GM12878 (cell line): Measurements from ENCODE around the gene USF3. TPM values are rescaled to one million over a fixed set of nuclear protein-coding genes. Genes with fewer than 3 reads are reported as not detected.

Experiments
- ATF2 ChIP-seq: IDR thresholded peaks from 2 replicates; pipeline ENCODE4 v1.6.1; 2012; ENCODE audit warnings: low read length, inconsistent platforms
- BCL11A ChIP-seq: IDR thresholded peaks from 2 replicates; pipeline ENCODE4 v1.6.1; 2011; ENCODE audit warnings: low read depth, low read length
- CREM ChIP-seq: IDR thresholded peaks from 2 replicates; pipeline ENCODE4 v1.6.1; 2014; ENCODE audit warnings: antibody characterized with exemption, low read depth
- EED ChIP-seq: sonication (generic); IDR thresholded peaks from 2 replicates; pipeline ENCODE4 v1.6.1; 2016; ENCODE audit warnings: antibody characterized with exemption, low read depth
- EZH2 ChIP-seq: IDR thresholded peaks from 2 replicates; pipeline ENCODE4 v1.6.1; 2012; ENCODE audit warnings: low read depth, mild to moderate bottlenecking, control low read depth, inconsistent platforms, low read length, borderline replicate concordance; ENCODE audit not compliant: control insufficient read depth
- FOXM1 ChIP-seq: IDR thresholded peaks from 2 replicates; pipeline ENCODE4 v1.6.1; 2012; ENCODE audit warnings: low read depth, mild to moderate bottlenecking, inconsistent platforms, low read length, moderate library complexity
- HCFC1 ChIP-seq: fragments of 150-350 bp; IDR thresholded peaks from 2 replicates; pipeline ENCODE4 v1.6.1; 2014; ENCODE audit warnings: low read length
- HDAC6 ChIP-seq: fragments of 200-600 bp; sonication (generic); IDR thresholded peaks from one replicate; pipeline ENCODE4 v1.8.0; 2017; ENCODE audit warnings: antibody characterized with exemption; ENCODE audit not compliant: unreplicated experiment
- HSF1 ChIP-seq: fragments of 150-350 bp; IDR thresholded peaks from 2 replicates; pipeline ENCODE4 v1.6.1; 2014; ENCODE audit warnings: mild to moderate bottlenecking, low read depth, low read length
- IKZF2 ChIP-seq, 2 experiments: fragments of 450-650 bp; IDR thresholded peaks; 2 replicates each; pipeline ENCODE4 v1.6.1; 2017; ENCODE audit warnings: mild to moderate bottlenecking in 2 of 2, moderate library complexity in 2 of 2
- IRF5 ChIP-seq: fragments of 450-650 bp; IDR thresholded peaks from 2 replicates; pipeline ENCODE4 v1.6.1; 2017; ENCODE audit warnings: borderline replicate concordance
- NBN ChIP-seq: fragments of 450-650 bp; IDR thresholded peaks from 2 replicates; pipeline ENCODE4 v1.6.1; 2016
- NFYA ChIP-seq: IDR thresholded peaks from 2 replicates; pipeline ENCODE4 v1.6.1; 2011; ENCODE audit warnings: low read depth, mild to moderate bottlenecking, low read length, improper control_type of control experiment, borderline replicate concordance
- NR2C2 ChIP-seq: IDR thresholded peaks from 2 replicates; pipeline ENCODE4 v1.6.1; 2011; ENCODE audit warnings: borderline replicate concordance, low read depth; ENCODE audit not compliant: control insufficient read depth, insufficient read length
- NRF1 ChIP-seq: conservative IDR thresholded peaks from 2 replicates; pipeline ENCODE4 v1.6.1; 2011; ENCODE audit warnings: mild to moderate bottlenecking, low read depth, low read length, improper control_type of control experiment
- PAX5 ChIP-seq: IDR thresholded peaks from 2 replicates; pipeline ENCODE4 v1.6.1; 2011; ENCODE audit warnings: low read depth, low read length, borderline replicate concordance
- PRDM15 ChIP-seq: fragments of 450-650 bp; formaldehyde crosslinking; IDR thresholded peaks from 2 replicates; pipeline ENCODE4 v1.4.0; 2020; ENCODE audit warnings: mild to moderate bottlenecking, moderate library complexity
- RB1 ChIP-seq: fragments of 450-650 bp; formaldehyde crosslinking; IDR thresholded peaks from 2 replicates; pipeline ENCODE4 v1.6.1; 2017; ENCODE audit warnings: mild to moderate bottlenecking, borderline replicate concordance
- RFX5 ChIP-seq: IDR thresholded peaks from 2 replicates; pipeline ENCODE4 v1.6.1; 2011; ENCODE audit warnings: low read depth, low read length, improper control_type of control experiment
- SPI1 ChIP-seq: IDR thresholded peaks from 2 replicates; pipeline ENCODE4 v1.6.1; 2011; ENCODE audit warnings: low read depth, mild to moderate bottlenecking, low read length, moderate library complexity, borderline replicate concordance; ENCODE audit not compliant: insufficient read depth
- TARDBP ChIP-seq: IDR thresholded peaks from 2 replicates; pipeline ENCODE4 v1.6.1; 2016; ENCODE audit warnings: borderline replicate concordance
- USF1 ChIP-seq: IDR thresholded peaks from 2 replicates; pipeline ENCODE4 v1.6.1; 2011; ENCODE audit warnings: borderline replicate concordance, low read depth, mild to moderate bottlenecking, moderate library complexity, mixed read lengths, low read length; ENCODE audit not compliant: insufficient read depth; ENCODE audit errors: extremely low read length
- polyA plus RNA-seq, 11 experiments: library from polyadenylated mRNA; depleted of rRNA in 4 of 11; unstranded in 6 of 11; stranded (reverse) in 5 of 11; fragments of >200 nt; fragmentation: Nextera tagmentation in 4 of 11; fragmentation: Illumina TruSeq in 1 of 11; extraction: Ambion mirVana in 4 of 11; extraction: Trizol in 1 of 11; gene quantifications; 1 replicate in 1 of 11; 2 replicates in 10 of 11; pipeline versions ENCODE4 v1.2.1 to v1.2.3, GENCODE V29; 2011 to 2016; ENCODE audit warnings: inconsistent platforms in 2 of 11, missing spikeins in 2 of 11, low read depth in 1 of 11
- total RNA-seq, 4 experiments: library from RNA; depleted of rRNA in 3 of 4; stranded (reverse); fragments of >200 nt in 3 of 4; fragmentation: Illumina TruSeq in 1 of 4; extraction: Trizol in 1 of 4; gene quantifications; 2 replicates each; pipeline versions ENCODE4 v1.2.1 to v1.2.3, GENCODE V29; 2013 to 2021

Gene USF3
- total and polyA plus RNA-seq, 10 of the 15 experiments (the other 5 are each of a cell fraction or from before 2014, with no cell fraction given) = 3.1 to 15.9 (median 7.8) TPM

- TF ChIP-seq TARDBP (no peak), PAX5 (0 out of 2 replicates have a peak, but pooled peaks have one; percentile 28), PRDM15 (no peak), IKZF2 (IDR thresholded peaks at IDR 0.05) (peak; percentile 39 to 47; a peak in 2 of 4 replicates), RB1 (no peak), USF1 (no peak), NRF1 (no peak), NBN (no peak), HDAC6 (no peak), IRF5 (no peak), SPI1 (peak; percentile 62), CREM (peak; percentile 36; the same call in 1 of the 2 replicates), RFX5 (no peak), BCL11A (peak; percentile 44; the same call in 1 of the 2 replicates), NFYA (no peak), NR2C2 (no peak), HCFC1 (no peak), EED (peak; percentile 54), HSF1 (no peak), FOXM1 (no peak), ATF2 (peak; percentile 60; the same call in 1 of the 2 replicates), EZH2 (no peak)
Measured at GRCh38 chr3:113606539-113607218, 89.8 kb downstream of the USF3 start (continued).
